OCI-LY7 (cell line): ENCODE measurements around the gene PLA2G4D. TPM values are rescaled to one million over a fixed set of nuclear protein-coding genes. Genes with fewer than 3 reads are reported as not detected.

ENCODE experiments used
- BruUV-seq: library from RNA; stranded (reverse); fragments of 400-500 nt; replicated peaks from 2 replicates; lab custom pipeline; 2021; lab: Mats Ljungman, UMichigan
- CTCF ChIA-PET: fragments of 300-600 bp; sonication (Branson Sonifier 250); formaldehyde crosslinking; loops from one replicate; lab custom pipeline; 2022; ENCODE audit warnings: antibody characterized with exemption; ENCODE audit not compliant: unreplicated experiment; lab: Charles Lee
- POLR2A ChIA-PET: fragments of 300-600 bp; sonication (Branson Sonifier 250); formaldehyde crosslinking; loops from one replicate; lab custom pipeline; 2022; ENCODE audit warnings: antibody characterized with exemption; lab: Charles Lee
- DNase-seq: peaks from one replicate; pipeline ENCODE4 v3.0.0-alpha.2; 2015; ENCODE audit warnings: low spot score
- H2AFZ ChIP-seq: fragments of 200-600 bp; sonication (generic), shearing (Covaris generic); 2 replicates; pipeline ENCODE4 v1.6.1; 2014; ENCODE audit warnings: mild to moderate bottlenecking, antibody characterized with exemption, low read length, moderate library complexity
- H3K27ac ChIP-seq: fragments of 200-600 bp; sonication (generic); 2 replicates; pipeline ENCODE4 v1.5.1; 2014; ENCODE audit warnings: mixed run types, low read depth, mild to moderate bottlenecking, moderate library complexity, low read length, inconsistent platforms; ENCODE audit not compliant: poor library complexity, severe bottlenecking
- H3K36me3 ChIP-seq: fragments of 200-600 bp; sonication (generic); 2 replicates; pipeline ENCODE4 v1.6.1; 2014; ENCODE audit warnings: mild to moderate bottlenecking, antibody characterized with exemption, low read length, moderate library complexity, mixed read lengths; ENCODE audit not compliant: insufficient read depth
- H3K4me1 ChIP-seq: fragments of 200-600 bp; sonication (generic); 2 replicates; pipeline ENCODE4 v1.5.1; 2014; ENCODE audit warnings: mild to moderate bottlenecking, low read length; ENCODE audit not compliant: insufficient read depth, poor library complexity, severe bottlenecking
- H3K4me2 ChIP-seq: fragments of 200-600 bp; sonication (generic); 2 replicates; pipeline ENCODE4 v1.6.1; 2014; ENCODE audit warnings: mild to moderate bottlenecking, low read length
- H3K4me3 ChIP-seq: fragments of 200-600 bp; sonication (generic); 2 replicates; pipeline ENCODE4 v1.5.1; 2014; ENCODE audit warnings: mild to moderate bottlenecking, low read depth, low read length; ENCODE audit not compliant: poor library complexity, severe bottlenecking
- H3K79me2 ChIP-seq: fragments of 200-600 bp; sonication (generic); 2 replicates; pipeline ENCODE4 v1.6.1; 2016; ENCODE audit warnings: low read depth, mild to moderate bottlenecking, low read length, moderate library complexity, mixed read lengths; ENCODE audit not compliant: insufficient read depth
- H3K9me2 ChIP-seq: fragments of 200-600 bp; sonication (generic); 2 replicates; pipeline ENCODE4 v1.6.1; 2016; ENCODE audit warnings: mild to moderate bottlenecking, low read length, mixed read lengths; ENCODE audit not compliant: insufficient read depth
- H3K9me3 ChIP-seq: fragments of 200-600 bp; sonication (generic); 2 replicates; pipeline ENCODE4 v1.6.1; 2014; ENCODE audit warnings: mild to moderate bottlenecking, mixed run types, low read length, mixed read lengths
- H4K20me1 ChIP-seq: fragments of 200-600 bp; sonication (generic); 2 replicates; pipeline ENCODE4 v1.6.1; 2014; ENCODE audit warnings: mild to moderate bottlenecking, antibody characterized with exemption, low read length, moderate library complexity, mixed read lengths; ENCODE audit not compliant: insufficient read depth
- EZH2phosphoT487 ChIP-seq: fragments of 200-600 bp; sonication (generic); IDR thresholded peaks from 2 replicates; pipeline ENCODE4 v1.6.1; 2018; ENCODE audit warnings: low read depth, borderline replicate concordance, mild to moderate bottlenecking, mixed run types, antibody characterized with exemption, low read length, moderate library complexity, mixed read lengths
- intact Hi-C: fragments of 100-400 bp; cut with micrococcal nuclease; formaldehyde crosslinking; loops from one replicate; pipeline ENCODE4 v1.10.0; 2022; ENCODE audit not compliant: unreplicated experiment
- total RNA-seq, 2 experiments: library from RNA; depleted of rRNA in 1 of 2; stranded (reverse); fragments of >200 nt in 1 of 2; shearing (Covaris generic) in 1 of 2; gene quantifications; 2 replicates each; pipeline ENCODE4 v1.2.3, GENCODE V29; 2014 to 2022
- TF ChIP-seq, protein P1 (sequence below): fragments of 200-600 bp; sonication (generic); conservative IDR thresholded peaks from 2 replicates; pipeline ENCODE4 v1.5.1; 2014; ENCODE audit warnings: mild to moderate bottlenecking, antibody characterized with exemption, low read length, moderate library complexity, mixed read lengths

Gene PLA2G4D
- total RNA-seq, 2 experiments from 2014 or later = not detected

DNA sequence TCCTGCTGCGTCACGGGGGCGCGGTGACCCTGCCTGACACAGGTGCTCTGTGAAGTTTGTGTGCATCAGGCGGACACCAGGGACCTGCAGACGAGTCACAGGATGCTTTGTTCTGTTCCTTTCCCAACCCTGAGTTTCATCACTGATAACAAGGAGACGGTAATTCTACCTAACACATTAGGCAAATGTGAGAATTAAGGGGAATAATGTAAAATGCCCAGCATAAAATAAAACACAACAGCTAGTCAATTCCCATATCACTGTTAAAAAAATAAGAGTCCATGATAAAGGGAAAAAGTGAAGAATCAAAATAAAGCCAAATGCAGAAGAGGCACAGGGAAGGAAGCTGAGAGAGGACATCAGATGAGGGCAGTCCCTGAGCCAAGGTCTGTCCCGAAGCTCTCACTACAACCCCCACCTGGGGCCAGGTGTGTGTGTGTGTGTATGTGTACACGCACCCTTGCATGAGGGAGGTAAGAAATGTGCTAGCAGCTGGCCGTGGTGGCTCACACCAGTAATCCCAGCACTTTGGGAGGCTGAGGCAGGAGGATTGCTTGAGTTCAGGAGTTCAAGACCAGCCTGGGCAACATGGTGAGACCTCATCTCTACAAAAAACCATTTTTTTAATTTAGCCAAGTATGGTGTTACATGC, 27.5 kb downstream of the PLA2G4D start:
- H3K9me2 ChIP-seq = no peaks in the 10 kb centered on the region
- no peak overlapping the region for H3K4me2 ChIP-seq
- H3K4me1 ChIP-seq = peaks cover 15% of the 10 kb centered on the region
- ChIA-PET CTCF (no interaction called here), POLR2A (no interaction called here)
- 0 out of 2 replicates have a peak, but pooled peaks cover 6% of the 10 kb centered on the region for H3K9me3 ChIP-seq
- BruUV-seq = no TSS peak
- no peaks in the 10 kb centered on the region for H3K79me2 ChIP-seq
- DNase-seq = no peak
- H3K4me3 ChIP-seq = no peak overlapping the region
- H2AFZ ChIP-seq = peak overlapping the region; percentile 25; the same call in 1 of the 2 replicates
- intact Hi-C loops = loop anchor here (1.0 to 5.0 kb wide), 4 partner anchors 17 to 405 kb away; no protein-coding TSS in a partner anchor
- TF ChIP-seq EZH2phosphoT487 = no peak
- TF ChIP-seq, protein P1, sequence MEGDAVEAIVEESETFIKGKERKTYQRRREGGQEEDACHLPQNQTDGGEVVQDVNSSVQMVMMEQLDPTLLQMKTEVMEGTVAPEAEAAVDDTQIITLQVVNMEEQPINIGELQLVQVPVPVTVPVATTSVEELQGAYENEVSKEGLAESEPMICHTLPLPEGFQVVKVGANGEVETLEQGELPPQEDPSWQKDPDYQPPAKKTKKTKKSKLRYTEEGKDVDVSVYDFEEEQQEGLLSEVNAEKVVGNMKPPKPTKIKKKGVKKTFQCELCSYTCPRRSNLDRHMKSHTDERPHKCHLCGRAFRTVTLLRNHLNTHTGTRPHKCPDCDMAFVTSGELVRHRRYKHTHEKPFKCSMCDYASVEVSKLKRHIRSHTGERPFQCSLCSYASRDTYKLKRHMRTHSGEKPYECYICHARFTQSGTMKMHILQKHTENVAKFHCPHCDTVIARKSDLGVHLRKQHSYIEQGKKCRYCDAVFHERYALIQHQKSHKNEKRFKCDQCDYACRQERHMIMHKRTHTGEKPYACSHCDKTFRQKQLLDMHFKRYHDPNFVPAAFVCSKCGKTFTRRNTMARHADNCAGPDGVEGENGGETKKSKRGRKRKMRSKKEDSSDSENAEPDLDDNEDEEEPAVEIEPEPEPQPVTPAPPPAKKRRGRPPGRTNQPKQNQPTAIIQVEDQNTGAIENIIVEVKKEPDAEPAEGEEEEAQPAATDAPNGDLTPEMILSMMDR = peak; percentile 53; the same call in 1 of the 2 replicates
- H4K20me1 ChIP-seq = no peaks in the 10 kb centered on the region
- H3K36me3 ChIP-seq = no peaks in the 10 kb centered on the region
- no peak overlapping the region for H3K27ac ChIP-seq

DNA sequence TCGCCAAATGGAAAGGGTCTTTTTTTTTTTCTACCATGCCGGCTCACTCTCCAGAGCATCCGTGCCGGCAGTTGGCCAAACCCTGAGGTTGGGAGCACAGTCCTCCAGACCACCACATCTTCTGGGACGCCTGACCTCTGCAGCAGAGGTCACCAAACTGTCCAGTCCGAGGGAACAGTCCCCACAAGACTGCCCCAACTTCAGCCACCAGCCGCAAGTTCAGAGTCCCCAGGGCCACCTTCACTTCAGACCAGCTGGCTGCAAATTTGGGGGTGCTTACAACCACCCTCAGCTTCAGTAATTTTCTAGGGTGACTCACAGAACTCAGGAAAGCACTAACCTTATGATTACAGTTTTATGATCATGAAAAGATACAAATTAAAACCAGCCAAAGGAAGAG, 28.9 kb downstream of the PLA2G4D start:
- H2AFZ ChIP-seq = peak overlapping the region; percentile 80; the same call in 1 of the 2 replicates
- POLR2A ChIA-PET = interaction anchor here (1.3 kb wide), 1 partner anchor 15 kb away, joined by 5 read pairs; no protein-coding TSS in a partner anchor
- TF ChIP-seq, protein P1 = no peak
- TF ChIP-seq EZH2phosphoT487 = no peak
- no peaks in the 10 kb centered on the region for H4K20me1 ChIP-seq
- no peaks in the 10 kb centered on the region for H3K9me2 ChIP-seq
- DNase-seq = no peak
- CTCF ChIA-PET = interaction anchor here (1.2 kb wide), 1 partner anchor 14 kb away, joined by 4 read pairs; no protein-coding TSS in a partner anchor
- peak overlapping the region; percentile 53 for H3K4me2 ChIP-seq
- H3K79me2 ChIP-seq = no peaks in the 10 kb centered on the region
- H3K27ac ChIP-seq = peak overlapping the region; percentile 1
- no TSS peak for BruUV-seq
- 0 out of 2 replicates have a peak, but pooled peaks cover 6% of the 10 kb centered on the region for H3K9me3 ChIP-seq
- no peaks in the 10 kb centered on the region for H3K36me3 ChIP-seq
- H3K4me1 ChIP-seq = peaks cover 15% of the 10 kb centered on the region
- H3K4me3 ChIP-seq = no peak overlapping the region
- intact Hi-C loops = loop anchor here (5.0 kb wide), 1 partner anchor 407 kb away; no protein-coding TSS in a partner anchor
